Mucosa of stomach (tissue), 1 donor: Measurements from ENCODE around the gene BCAR1.

ENCODE experiments used
- H3K27me3 ChIP-seq: one replicate; pipeline ENCODE4 v1.7.0; 2013; ENCODE audit warnings: mild to moderate bottlenecking, low read length; ENCODE audit not compliant: control insufficient read depth, insufficient read depth
- H3K36me3 ChIP-seq: one replicate; pipeline ENCODE4 v1.7.0; 2013; ENCODE audit warnings: low read length; ENCODE audit not compliant: control insufficient read depth, insufficient read depth
- H3K4me1 ChIP-seq: one replicate; pipeline ENCODE4 v1.7.0; 2013; ENCODE audit warnings: mild to moderate bottlenecking, low read length; ENCODE audit not compliant: control insufficient read depth, insufficient read depth
- H3K4me3 ChIP-seq: one replicate; pipeline ENCODE4 v1.7.0; 2013; ENCODE audit warnings: low read length
- H3K9ac ChIP-seq: one replicate; pipeline ENCODE4 v1.7.0; 2013; ENCODE audit warnings: mild to moderate bottlenecking, low read length, moderate library complexity
- H3K9me3 ChIP-seq: one replicate; pipeline ENCODE4 v1.7.0; 2013; ENCODE audit warnings: mild to moderate bottlenecking, low read length, moderate library complexity; ENCODE audit not compliant: control insufficient read depth
- donor health status: Pancreatic carcinoma.

The BCAR1 gene, protein sequence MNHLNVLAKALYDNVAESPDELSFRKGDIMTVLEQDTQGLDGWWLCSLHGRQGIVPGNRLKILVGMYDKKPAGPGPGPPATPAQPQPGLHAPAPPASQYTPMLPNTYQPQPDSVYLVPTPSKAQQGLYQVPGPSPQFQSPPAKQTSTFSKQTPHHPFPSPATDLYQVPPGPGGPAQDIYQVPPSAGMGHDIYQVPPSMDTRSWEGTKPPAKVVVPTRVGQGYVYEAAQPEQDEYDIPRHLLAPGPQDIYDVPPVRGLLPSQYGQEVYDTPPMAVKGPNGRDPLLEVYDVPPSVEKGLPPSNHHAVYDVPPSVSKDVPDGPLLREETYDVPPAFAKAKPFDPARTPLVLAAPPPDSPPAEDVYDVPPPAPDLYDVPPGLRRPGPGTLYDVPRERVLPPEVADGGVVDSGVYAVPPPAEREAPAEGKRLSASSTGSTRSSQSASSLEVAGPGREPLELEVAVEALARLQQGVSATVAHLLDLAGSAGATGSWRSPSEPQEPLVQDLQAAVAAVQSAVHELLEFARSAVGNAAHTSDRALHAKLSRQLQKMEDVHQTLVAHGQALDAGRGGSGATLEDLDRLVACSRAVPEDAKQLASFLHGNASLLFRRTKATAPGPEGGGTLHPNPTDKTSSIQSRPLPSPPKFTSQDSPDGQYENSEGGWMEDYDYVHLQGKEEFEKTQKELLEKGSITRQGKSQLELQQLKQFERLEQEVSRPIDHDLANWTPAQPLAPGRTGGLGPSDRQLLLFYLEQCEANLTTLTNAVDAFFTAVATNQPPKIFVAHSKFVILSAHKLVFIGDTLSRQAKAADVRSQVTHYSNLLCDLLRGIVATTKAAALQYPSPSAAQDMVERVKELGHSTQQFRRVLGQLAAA

DNA sequence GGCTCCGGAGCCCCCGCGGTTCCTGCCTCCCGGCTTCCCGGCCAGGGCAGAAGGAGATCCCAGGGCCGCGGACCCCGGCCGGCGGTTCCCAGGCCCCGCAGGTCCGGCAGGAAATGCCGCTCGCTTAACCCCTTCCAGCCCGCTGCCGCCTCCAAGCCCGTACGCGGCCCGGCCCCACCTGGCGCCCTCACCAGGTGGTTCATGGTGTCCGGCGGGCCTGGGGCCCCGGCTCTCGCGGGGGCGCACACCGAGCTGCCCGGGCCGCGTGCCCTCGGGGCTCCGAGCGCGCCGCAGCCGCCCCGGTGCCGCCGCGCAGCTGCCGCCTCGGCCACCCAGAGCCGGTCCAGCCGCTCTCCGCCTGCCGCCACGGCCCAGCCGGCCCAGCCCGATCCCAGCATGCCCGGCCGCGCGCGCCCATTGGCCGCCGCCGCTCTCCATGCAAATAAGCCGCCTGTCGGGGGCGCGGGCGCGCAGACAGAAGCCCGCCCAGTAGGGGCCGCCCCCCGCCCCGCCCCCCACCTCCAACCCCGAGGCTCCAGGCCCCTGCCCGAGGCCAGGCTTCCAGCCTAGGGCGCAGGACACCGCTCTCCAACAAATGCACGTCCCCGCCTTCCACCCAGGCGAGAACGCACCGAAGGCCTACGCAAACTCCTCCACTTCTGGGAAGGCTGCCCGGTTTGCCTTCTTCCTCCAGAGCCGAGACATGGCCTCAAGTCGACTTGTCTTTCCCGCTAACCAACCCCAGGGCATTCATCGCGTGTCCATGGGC is at the start of gene BCAR1:
BCAR1 (minus strand) TSS at position 345 of the 769 bp plus-strand sequence; CDS start at position 203, 142 bp downstream.
- Histone ChIP-seq H3K9ac (peak within 1 kb of the TSS; percentile 97), H3K4me1 (peaks cover 74% of the 10 kb centered on the region), H3K9me3 (no peaks in the 10 kb centered on the region), H3K4me3 (peak within 1 kb of the TSS; percentile 88), H3K36me3 (no peaks in the 10 kb centered on the region), H3K27me3 (no peaks in the 10 kb centered on the region)

DNA sequence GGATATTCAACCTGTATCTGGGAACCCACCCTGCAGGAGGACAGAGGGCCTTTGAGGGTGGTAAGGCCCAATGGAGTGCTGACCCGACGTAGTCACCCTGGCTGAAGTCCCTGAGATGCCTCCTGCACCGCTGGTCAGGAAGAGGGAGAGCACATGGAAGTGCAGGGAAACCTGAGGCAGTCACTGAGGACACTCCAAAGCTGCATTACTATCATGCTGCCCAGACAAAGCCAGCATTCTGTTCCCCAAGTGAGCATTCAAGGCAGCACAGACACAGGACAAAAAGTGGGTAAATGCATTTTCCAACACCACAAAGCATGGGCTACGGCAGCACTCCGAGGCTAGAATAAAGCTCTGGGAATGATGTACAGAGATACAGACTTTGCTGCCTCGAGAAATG is 46.8 kb upstream of the BCAR1 start:
- H3K9ac ChIP-seq: no peak overlapping the region
- H3K36me3 ChIP-seq: no peaks in the 10 kb centered on the region
- no peaks in the 10 kb centered on the region for H3K27me3 ChIP-seq
- H3K4me3 ChIP-seq: no peak overlapping the region
- H3K4me1 ChIP-seq: no peaks in the 10 kb centered on the region
- no peaks in the 10 kb centered on the region for H3K9me3 ChIP-seq

DNA sequence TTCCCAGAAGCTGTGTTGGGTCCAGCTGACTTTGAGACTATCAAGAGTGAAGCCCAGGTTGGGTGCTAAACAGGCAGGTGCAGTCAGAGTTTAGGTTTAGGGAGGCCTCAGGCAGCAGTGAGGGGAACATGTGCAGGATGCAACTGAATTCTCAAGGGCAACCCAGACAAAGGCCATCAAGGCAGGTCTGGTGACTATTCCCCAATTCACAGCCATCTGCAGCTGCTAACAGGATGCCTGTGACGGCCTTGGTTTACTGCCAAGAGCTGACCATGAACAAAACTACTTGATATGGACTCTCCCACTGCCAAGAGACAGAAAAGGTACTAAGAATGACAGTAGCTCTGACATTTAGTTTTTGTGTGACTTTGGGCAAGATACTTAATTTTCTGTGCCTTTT is 45.2 kb upstream of the BCAR1 start:
- no peaks in the 10 kb centered on the region for H3K27me3 ChIP-seq
- H3K4me3 ChIP-seq: no peak overlapping the region
- no peaks in the 10 kb centered on the region for H3K9me3 ChIP-seq
- H3K4me1 ChIP-seq: no peaks in the 10 kb centered on the region
- H3K9ac ChIP-seq: no peak overlapping the region
- no peaks in the 10 kb centered on the region for H3K36me3 ChIP-seq

DNA sequence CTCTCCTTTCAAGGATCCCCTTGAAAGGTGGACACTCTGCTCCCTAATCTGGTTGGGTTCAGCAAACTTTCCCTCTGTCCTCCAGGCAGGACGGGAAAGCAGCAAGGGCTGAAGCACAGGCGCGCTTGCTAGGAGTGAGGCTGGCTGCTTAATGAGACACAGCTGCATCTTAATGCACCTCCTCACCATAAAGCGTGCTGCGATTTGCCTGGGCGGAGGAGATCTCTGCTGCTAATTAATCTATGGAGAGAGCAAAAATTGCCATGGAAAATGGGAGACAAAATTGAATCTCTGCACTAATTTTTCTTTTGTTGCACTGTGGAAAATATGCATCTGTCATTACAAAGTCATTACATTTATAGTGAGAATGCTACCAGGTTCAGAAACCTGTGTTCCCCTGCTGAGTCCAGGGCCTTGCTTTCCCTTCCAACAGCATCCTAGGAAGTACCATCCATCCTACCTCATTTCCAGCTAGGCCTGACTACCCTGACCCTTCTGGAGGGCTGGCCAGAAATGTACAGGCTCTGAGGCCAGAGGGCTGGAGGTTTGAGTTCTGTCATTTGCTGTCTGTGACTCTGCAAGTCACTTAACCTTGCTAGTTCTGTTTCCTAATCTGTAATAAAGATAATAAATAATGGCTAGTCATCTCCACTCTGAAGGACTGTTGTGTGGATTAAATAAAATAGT is 43.5 kb upstream of the BCAR1 start:
- Histone ChIP-seq H3K4me1 (no peaks in the 10 kb centered on the region), H3K9me3 (no peaks in the 10 kb centered on the region), H3K4me3 (no peak overlapping the region), H3K36me3 (peaks cover 4% of the 10 kb centered on the region), H3K27me3 (no peaks in the 10 kb centered on the region), H3K9ac (no peak overlapping the region)

DNA sequence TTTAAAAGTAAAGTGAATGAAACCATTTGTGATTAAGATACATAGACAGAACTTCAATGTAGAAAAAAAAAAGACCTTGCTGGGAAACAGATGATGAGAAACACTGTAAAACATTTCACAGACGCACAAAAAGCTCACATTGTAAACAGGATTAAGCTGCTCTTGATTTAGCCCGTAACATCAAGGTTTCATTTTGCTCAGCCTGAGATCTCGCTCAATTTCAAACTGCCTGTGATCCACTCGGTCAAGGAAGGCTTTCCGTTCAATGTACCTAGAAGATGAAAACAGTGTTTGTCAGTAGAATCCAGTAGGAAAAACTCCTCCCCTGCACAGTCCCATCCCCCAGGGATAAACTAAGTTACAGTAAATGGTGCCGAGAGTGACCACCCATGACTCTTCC is 42.3 kb upstream of the BCAR1 start:
- H3K36me3 ChIP-seq: peaks cover 6% of the 10 kb centered on the region

DNA sequence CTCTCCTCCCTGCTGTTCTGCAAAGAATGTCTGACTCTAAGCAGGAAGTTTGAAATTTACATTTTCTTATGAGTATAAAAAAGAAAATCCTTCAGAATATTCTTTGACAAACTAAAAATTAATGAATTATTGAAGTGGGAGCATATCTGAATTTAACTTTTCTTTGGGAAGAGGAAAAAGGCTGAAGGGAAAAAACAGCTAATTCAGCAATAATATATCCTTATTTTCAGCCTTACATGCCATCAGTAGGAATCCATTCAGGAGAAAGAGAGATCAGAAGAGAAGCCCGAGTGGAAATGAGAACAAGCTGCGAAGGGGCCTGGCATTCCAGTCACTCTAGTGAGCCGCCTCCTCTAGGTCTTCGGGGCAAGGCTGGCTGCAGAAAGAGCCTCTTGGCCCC is 41.7 kb upstream of the BCAR1 start:
- Histone ChIP-seq H3K36me3 (peaks cover 6% of the 10 kb centered on the region), H3K4me3 (no peak overlapping the region), H3K9ac (no peak overlapping the region)

More for the DNA sequence above, 42.3 kb upstream of the BCAR1 start:
- H3K4me3 ChIP-seq: no peak overlapping the region
- H3K9ac ChIP-seq: no peak overlapping the region
- no peaks in the 10 kb centered on the region for H3K4me1 ChIP-seq
- H3K9me3 ChIP-seq: no peaks in the 10 kb centered on the region
- no peaks in the 10 kb centered on the region for H3K27me3 ChIP-seq

DNA sequence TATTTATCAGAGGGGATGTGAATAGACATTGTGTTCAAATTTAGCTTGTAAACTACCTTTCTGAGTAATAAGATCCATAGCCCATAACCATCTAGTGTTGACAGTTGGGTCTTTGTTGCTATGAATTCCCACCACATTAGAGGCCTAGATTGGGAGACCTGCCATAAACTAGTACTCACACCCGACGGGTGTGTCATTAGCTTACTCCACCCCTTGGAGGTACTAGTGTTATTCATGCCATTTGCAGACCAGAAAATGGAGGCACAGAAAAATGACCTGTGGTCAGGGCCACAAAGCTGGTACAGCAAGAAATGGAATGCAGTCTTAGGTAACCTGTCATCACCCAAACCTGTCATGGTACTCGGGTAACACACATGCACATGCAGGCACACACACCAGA is 41.3 kb upstream of the BCAR1 start:
- H3K9ac ChIP-seq: no peak overlapping the region
- H3K9me3 ChIP-seq: no peaks in the 10 kb centered on the region
- peaks cover 6% of the 10 kb centered on the region for H3K36me3 ChIP-seq
- H3K4me3 ChIP-seq: no peak overlapping the region
- H3K4me1 ChIP-seq: no peaks in the 10 kb centered on the region
- H3K27me3 ChIP-seq: no peaks in the 10 kb centered on the region

More for the DNA sequence above, 41.7 kb upstream of the BCAR1 start:
- no peaks in the 10 kb centered on the region for H3K27me3 ChIP-seq
- H3K9me3 ChIP-seq: no peaks in the 10 kb centered on the region
- H3K4me1 ChIP-seq: no peaks in the 10 kb centered on the region

DNA sequence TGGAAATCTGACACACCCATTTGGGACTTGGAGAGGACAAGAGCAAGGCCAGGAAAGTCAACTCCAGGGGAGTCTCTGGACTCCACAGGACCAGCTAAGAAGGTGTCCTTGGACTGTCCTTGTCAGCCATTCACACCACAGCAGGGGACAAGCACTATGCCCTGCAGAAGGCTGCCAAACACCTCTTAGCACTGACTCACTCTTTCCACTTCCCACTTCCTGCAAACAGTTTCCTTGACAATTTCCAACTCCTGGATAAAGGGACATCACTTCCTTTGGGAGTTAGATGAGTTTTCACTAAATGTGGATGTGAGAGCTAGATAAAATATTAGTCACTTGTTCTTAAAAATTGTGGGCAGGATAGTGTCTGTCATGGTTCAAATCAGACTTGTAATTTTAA is 37.8 kb upstream of the BCAR1 start:
- Histone ChIP-seq H3K4me1 (no peaks in the 10 kb centered on the region), H3K9ac (no peak overlapping the region), H3K27me3 (no peaks in the 10 kb centered on the region), H3K9me3 (no peaks in the 10 kb centered on the region), H3K36me3 (peaks cover 6% of the 10 kb centered on the region), H3K4me3 (no peak overlapping the region)

DNA sequence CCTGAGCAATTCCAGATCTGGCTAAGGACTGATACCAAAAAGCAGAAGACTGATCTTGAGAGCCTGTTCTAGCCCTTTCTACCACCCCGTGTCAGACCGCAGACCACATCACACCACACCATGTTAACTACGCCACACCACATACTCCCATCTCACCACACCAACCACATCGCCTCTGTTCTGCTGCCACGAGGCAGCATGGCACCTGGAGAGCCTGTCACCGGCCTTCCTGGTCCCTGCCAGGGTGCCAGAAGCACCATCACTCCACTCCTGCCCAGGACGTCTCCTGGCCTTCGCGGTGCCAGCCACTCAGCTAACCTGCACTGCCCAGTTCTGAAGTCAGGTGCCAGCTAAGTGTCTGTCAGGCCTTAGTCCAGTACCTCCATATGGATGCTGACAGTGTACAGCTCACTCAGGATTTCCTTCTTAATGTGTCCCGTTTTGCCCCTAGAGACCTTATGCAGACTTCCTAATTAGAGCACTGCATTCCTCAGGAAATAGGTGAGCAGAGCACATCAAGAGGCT is 37.2 kb upstream of the BCAR1 start:
- Histone ChIP-seq H3K9me3 (no peaks in the 10 kb centered on the region), H3K4me1 (no peaks in the 10 kb centered on the region), H3K9ac (no peak overlapping the region), H3K36me3 (peaks cover 6% of the 10 kb centered on the region), H3K4me3 (no peak overlapping the region), H3K27me3 (no peaks in the 10 kb centered on the region)

DNA sequence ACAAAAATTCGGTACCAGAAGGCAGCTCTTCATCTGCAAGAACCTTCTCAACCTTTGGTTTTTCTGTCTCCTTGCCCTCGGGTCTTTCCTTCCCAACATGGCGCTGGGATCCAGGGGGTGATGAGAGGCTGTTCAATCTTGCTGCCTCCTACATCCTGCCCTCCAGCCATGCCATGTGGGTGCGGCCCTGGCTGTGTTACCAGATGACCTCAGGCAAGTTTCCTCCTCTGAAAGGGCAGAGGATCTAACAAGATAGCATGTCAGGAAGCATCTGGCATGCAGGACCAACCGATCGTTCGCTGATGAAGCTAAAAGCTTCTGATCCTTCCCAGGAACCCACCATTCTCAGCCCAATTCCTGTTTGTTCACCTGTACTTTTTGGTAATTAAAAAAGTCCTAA is 36.8 kb upstream of the BCAR1 start:
- Histone ChIP-seq H3K9ac (no peak overlapping the region), H3K4me1 (no peaks in the 10 kb centered on the region), H3K4me3 (no peak overlapping the region), H3K9me3 (no peaks in the 10 kb centered on the region), H3K27me3 (no peaks in the 10 kb centered on the region), H3K36me3 (peaks cover 6% of the 10 kb centered on the region)

DNA sequence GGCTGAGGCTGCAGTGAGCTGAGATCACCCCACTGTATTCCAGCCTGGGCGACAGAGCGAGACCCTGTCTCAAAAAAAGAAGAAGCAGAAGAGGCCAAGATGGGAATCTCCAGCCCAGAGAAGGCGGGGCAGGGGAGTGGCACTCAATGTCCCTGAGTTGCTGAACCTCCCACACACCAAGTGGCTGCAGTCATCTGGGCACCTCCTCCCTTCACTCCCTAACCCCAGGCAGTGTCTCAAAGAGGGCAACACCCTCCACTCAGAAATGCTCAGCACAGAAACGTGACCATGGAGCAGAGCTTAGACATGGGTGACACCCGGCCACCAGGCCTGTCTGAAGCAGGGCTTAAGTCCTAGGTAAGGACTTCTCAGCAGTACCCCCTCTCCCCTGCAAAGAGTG is 36.3 kb upstream of the BCAR1 start:
- Histone ChIP-seq H3K27me3 (no peaks in the 10 kb centered on the region), H3K9me3 (no peaks in the 10 kb centered on the region), H3K4me3 (no peak overlapping the region), H3K36me3 (peaks cover 6% of the 10 kb centered on the region), H3K9ac (no peak overlapping the region), H3K4me1 (no peaks in the 10 kb centered on the region)
